Measurements from ENCODE around the gene ITGA1.

The ITGA1 gene

GRCh38 chr5:52884453-52884852, 96.7 kb downstream of the ITGA1 start:
- no peak overlapping the region for H3K4me3 ChIP-seq (ENCODE audit: low read depth, low read length)
- no peak overlapping the region for H3K9ac ChIP-seq
- no peaks in the 10 kb centered on the region for H3K36me3 ChIP-seq (ENCODE audit: control insufficient read depth, insufficient read depth, low read length)
- no peak overlapping the region for H2AFZ ChIP-seq
- no peak overlapping the region for H3K27ac ChIP-seq
- H3K27me3 ChIP-seq (ENCODE audit: control insufficient read depth, insufficient read depth, low read length), result no peaks in the 10 kb centered on the region
- H3K79me2 ChIP-seq, result no peaks in the 10 kb centered on the region
- H3K4me1 ChIP-seq, result no peaks in the 10 kb centered on the region
- H3K9me3 ChIP-seq (ENCODE audit: control insufficient read depth, low read length), result no peaks in the 10 kb centered on the region
- TF ChIP-seq CTCF (IDR thresholded peaks at IDR 0.05), result no peak
- H3K4me2 ChIP-seq (ENCODE audit: low read length), result no peak overlapping the region

DNA sequence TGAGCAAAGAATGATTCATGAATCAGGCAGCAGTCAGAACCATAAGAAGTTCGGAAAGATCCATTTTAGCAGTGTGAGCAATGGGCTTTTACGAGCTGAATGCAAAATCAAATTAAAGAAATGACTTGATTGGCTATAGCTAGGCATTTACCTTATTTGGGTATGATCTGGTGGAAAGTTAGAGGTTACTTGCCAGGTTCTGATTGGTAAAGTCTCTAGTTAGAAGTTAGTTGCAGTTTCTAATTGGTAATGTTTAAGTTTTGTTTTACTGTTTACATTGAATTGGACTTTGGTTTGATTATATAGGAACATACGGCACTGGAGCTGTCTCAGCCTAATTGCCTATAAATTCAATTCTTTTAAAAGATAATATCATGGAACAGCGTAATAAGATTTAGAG, 97.9 kb downstream of the ITGA1 start:
- Histone ChIP-seq H3K4me3 (ENCODE audit: low read depth, low read length) (no peak overlapping the region), H3K4me1 (no peaks in the 10 kb centered on the region), H3K27ac (no peak overlapping the region), H3K27me3 (ENCODE audit: control insufficient read depth, insufficient read depth, low read length) (no peaks in the 10 kb centered on the region), H3K79me2 (no peaks in the 10 kb centered on the region), H3K9ac (no peak overlapping the region), H3K4me2 (ENCODE audit: low read length) (no peak overlapping the region), H3K36me3 (ENCODE audit: control insufficient read depth, insufficient read depth, low read length) (no peaks in the 10 kb centered on the region), H3K9me3 (ENCODE audit: control insufficient read depth, low read length) (no peaks in the 10 kb centered on the region), H2AFZ (no peak overlapping the region)
- no peak for TF ChIP-seq CTCF (IDR thresholded peaks at IDR 0.05)

GRCh38 chr5:52886206-52886605, 98.5 kb downstream of the ITGA1 start:
- no peak overlapping the region for H3K4me3 ChIP-seq (ENCODE audit: low read depth, low read length)
- no peak overlapping the region for H3K9ac ChIP-seq
- no peak overlapping the region for H2AFZ ChIP-seq
- H3K4me1 ChIP-seq, result no peaks in the 10 kb centered on the region
- no peaks in the 10 kb centered on the region for H3K79me2 ChIP-seq
- no peak overlapping the region for H3K4me2 ChIP-seq (ENCODE audit: low read length)
- H3K27me3 ChIP-seq (ENCODE audit: control insufficient read depth, insufficient read depth, low read length), result no peaks in the 10 kb centered on the region
- no peaks in the 10 kb centered on the region for H3K36me3 ChIP-seq (ENCODE audit: control insufficient read depth, insufficient read depth, low read length)
- no peak overlapping the region for H3K27ac ChIP-seq
- H3K9me3 ChIP-seq (ENCODE audit: control insufficient read depth, low read length), result no peaks in the 10 kb centered on the region
- no peak for TF ChIP-seq CTCF (IDR thresholded peaks at IDR 0.05)

DNA sequence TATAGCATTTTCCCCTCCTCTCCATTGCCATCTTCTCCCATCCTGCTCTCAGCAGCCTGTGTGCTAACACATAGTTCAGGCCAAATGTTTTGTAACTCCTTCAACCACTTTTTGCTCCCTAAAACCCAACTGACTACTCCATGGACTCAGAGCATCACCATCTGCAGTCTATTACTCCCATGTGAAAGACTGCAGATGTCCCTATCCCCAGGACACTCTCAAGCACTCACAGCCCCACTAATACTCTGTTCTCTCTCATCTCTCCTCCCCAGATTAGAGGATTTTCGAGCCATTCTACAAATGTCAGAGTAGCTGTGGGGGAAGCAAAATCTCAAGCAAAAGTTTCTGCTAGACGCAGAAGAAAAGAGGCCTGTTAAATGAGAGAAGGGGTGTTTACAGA, 99.3 kb downstream of the ITGA1 start:
- H3K9me3 ChIP-seq (ENCODE audit: control insufficient read depth, low read length), result no peaks in the 10 kb centered on the region
- H3K27ac ChIP-seq, result no peak overlapping the region
- TF ChIP-seq CTCF (IDR thresholded peaks at IDR 0.05), result no peak
- H3K36me3 ChIP-seq (ENCODE audit: control insufficient read depth, insufficient read depth, low read length), result no peaks in the 10 kb centered on the region
- no peak overlapping the region for H2AFZ ChIP-seq
- no peak overlapping the region for H3K9ac ChIP-seq
- H3K4me2 ChIP-seq (ENCODE audit: low read length), result no peak overlapping the region
- no peak overlapping the region for H3K4me3 ChIP-seq (ENCODE audit: low read depth, low read length)
- no peaks in the 10 kb centered on the region for H3K4me1 ChIP-seq
- no peaks in the 10 kb centered on the region for H3K79me2 ChIP-seq
- no peaks in the 10 kb centered on the region for H3K27me3 ChIP-seq (ENCODE audit: control insufficient read depth, insufficient read depth, low read length)

DNA sequence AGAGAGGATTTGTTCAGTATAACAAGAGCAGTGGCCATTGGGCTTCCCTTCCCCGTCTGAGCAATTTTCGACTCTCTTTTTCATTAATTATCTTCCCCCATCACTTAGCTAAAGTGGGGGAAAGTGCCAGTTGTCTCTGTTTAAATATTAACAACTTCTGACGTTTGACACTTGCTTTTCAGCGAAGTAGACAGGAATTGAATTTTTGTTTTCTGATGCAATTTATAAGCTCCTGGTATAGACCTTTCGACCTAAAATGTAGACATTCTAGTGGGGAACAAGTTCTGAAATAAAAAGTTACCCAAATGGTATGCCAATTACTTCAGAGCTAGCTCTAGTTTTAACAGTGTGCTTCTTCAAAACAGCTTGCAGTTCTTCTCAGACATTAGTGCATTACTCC, 100.6 kb downstream of the ITGA1 start:
- H3K9ac ChIP-seq, result no peak overlapping the region
- no peaks in the 10 kb centered on the region for H3K36me3 ChIP-seq (ENCODE audit: control insufficient read depth, insufficient read depth, low read length)
- no peaks in the 10 kb centered on the region for H3K9me3 ChIP-seq (ENCODE audit: control insufficient read depth, low read length)
- no peaks in the 10 kb centered on the region for H3K27me3 ChIP-seq (ENCODE audit: control insufficient read depth, insufficient read depth, low read length)
- no peak overlapping the region for H3K27ac ChIP-seq
- H3K4me3 ChIP-seq (ENCODE audit: low read depth, low read length), result no peak overlapping the region
- no peaks in the 10 kb centered on the region for H3K79me2 ChIP-seq
- no peak for TF ChIP-seq CTCF (IDR thresholded peaks at IDR 0.05)
- H3K4me1 ChIP-seq, result no peaks in the 10 kb centered on the region
- no peak overlapping the region for H2AFZ ChIP-seq
- H3K4me2 ChIP-seq (ENCODE audit: low read length), result no peak overlapping the region
